ENCODE data around the gene MS4A6A.

- no peak for TF ChIP-seq POLR2AphosphoS5 (IDR thresholded peaks at IDR 0.05)
- TF ChIP-seq CTCF (IDR thresholded peaks at IDR 0.05), result no peak
Measured at GRCh38 chr11:60169264-60169915, 13.5 kb downstream of the MS4A6A start.
